Left hindlimb (tissue), 1 donor: Measurements from ENCODE around the gene ZNF74.
"Not testable (repeated sequence)": the region's sequence is repeated elsewhere in the genome, so short reads cannot be mapped to it uniquely, and the experiment has no call there.

ENCODE experiments used
- DNase-seq: peaks from one replicate; pipeline ENCODE4 v3.0.0-alpha.2; 2018

ZNF74 gene

GRCh38 chr22:20393705-20394476 lies at the start of gene ZNF74:
TSS of gene ZNF74 (plus strand) at chr22:20394151. CDS start at chr22:20394629, 478 bp downstream.
- DNase-seq, result peak; percentile 92

GRCh38 chr22:20346553-20346952 lies 47.4 kb upstream of the ZNF74 start:
- not testable (repeated sequence) for DNase-seq

GRCh38 chr22:20352536-20352935 lies 41.4 kb upstream of the ZNF74 start:
- DNase-seq, result not testable (repeated sequence)

- no peak for DNase-seq
Observed at GRCh38 chr22:20354238-20354975, 39.5 kb upstream of the ZNF74 start.

GRCh38 chr22:20355939-20356636 lies 37.9 kb upstream of the ZNF74 start:
- DNase-seq, result not testable (repeated sequence)

- not testable (repeated sequence) for DNase-seq
Observed at GRCh38 chr22:20356906-20357305, 37.0 kb upstream of the ZNF74 start.

- not testable (repeated sequence) for DNase-seq
Observed at GRCh38 chr22:20357967-20358366, 36.0 kb upstream of the ZNF74 start.

- not testable (repeated sequence) for DNase-seq
Observed at GRCh38 chr22:20358503-20359239, 35.3 kb upstream of the ZNF74 start.

- DNase-seq, result not testable (repeated sequence)
Observed at GRCh38 chr22:20360261-20360660, 33.7 kb upstream of the ZNF74 start.

GRCh38 chr22:20360866-20361751 lies 32.8 kb upstream of the ZNF74 start:
- not testable (repeated sequence) for DNase-seq

GRCh38 chr22:20361752-20362229 lies 32.2 kb upstream of the ZNF74 start:
- not testable (repeated sequence) for DNase-seq

GRCh38 chr22:20362403-20362802 lies 31.5 kb upstream of the ZNF74 start:
- not testable (repeated sequence) for DNase-seq

GRCh38 chr22:20364335-20365260 lies 29.4 kb upstream of the ZNF74 start:
- DNase-seq, result not testable (repeated sequence)

- DNase-seq, result not testable (repeated sequence)
Observed at GRCh38 chr22:20366841-20367240, 27.1 kb upstream of the ZNF74 start.

- DNase-seq, result not testable (repeated sequence)
Observed at GRCh38 chr22:20368875-20369274, 25.1 kb upstream of the ZNF74 start.

GRCh38 chr22:20371687-20372086 lies 22.3 kb upstream of the ZNF74 start:
- DNase-seq, result not testable (repeated sequence)

GRCh38 chr22:20372406-20372854 lies 21.5 kb upstream of the ZNF74 start:
- DNase-seq, result not testable (repeated sequence)

- DNase-seq, result not testable (repeated sequence)
Observed at GRCh38 chr22:20373195-20373706, 20.7 kb upstream of the ZNF74 start.

- DNase-seq, result not testable (repeated sequence)
Observed at GRCh38 chr22:20374130-20374529, 19.8 kb upstream of the ZNF74 start.

- DNase-seq, result not testable (repeated sequence)
Observed at GRCh38 chr22:20376281-20376680, 17.7 kb upstream of the ZNF74 start.
